BLaER1 treated with 17β-estradiol and CSF1 and Interleukin-3, amounts not matched to agents 10 nM and 100 nM (cell line): ENCODE results near the gene ATP6V1B1.
A peak's percentile ranks its signal among the peaks of the same experiment; 100 is the strongest.

ENCODE experiments used
- H3K27ac ChIP-seq, 11 experiments: shearing (Covaris generic); formaldehyde crosslinking; 2 replicates each; pipeline ENCODE4 v1.8.1; 2022
- H3K27me3 ChIP-seq, 11 experiments: shearing (Covaris generic); formaldehyde crosslinking; 2 replicates each; pipeline ENCODE4 v1.8.1; 2022
- H3K36me3 ChIP-seq, 11 experiments: shearing (Covaris generic); formaldehyde crosslinking; 2 replicates each; pipeline ENCODE4 v1.8.1; 2022
- H3K4me1 ChIP-seq, 10 experiments: shearing (Covaris generic); formaldehyde crosslinking; 2 replicates each; pipeline ENCODE4 v1.8.1; 2022
- H3K4me2 ChIP-seq, 11 experiments: shearing (Covaris generic); formaldehyde crosslinking; 2 replicates each; pipeline ENCODE4 v1.8.1; 2022
- H3K4me3 ChIP-seq, 10 experiments: shearing (Covaris generic); formaldehyde crosslinking; 2 replicates each; pipeline ENCODE4 v1.8.1; 2022
- H3K9ac ChIP-seq, 11 experiments: shearing (Covaris generic); formaldehyde crosslinking; 2 replicates each; pipeline ENCODE4 v1.8.1; 2022
- H3K9me3 ChIP-seq, 11 experiments: shearing (Covaris generic); formaldehyde crosslinking; replicated peaks in 1 of 11; 2 replicates each; pipeline ENCODE4 v1.8.1; 2022
- H4K20me1 ChIP-seq, 11 experiments: shearing (Covaris generic); formaldehyde crosslinking; 2 replicates each; pipeline ENCODE4 v1.8.1; 2022
- Cebpa-rat ChIP-seq, 11 experiments: shearing (Covaris generic); IDR thresholded peaks; 2 replicates each; pipeline ENCODE4 v1.8.1; 2022

Gene ATP6V1B1

GRCh38 chr2:70984576-70985282 lies 49.0 kb downstream of the ATP6V1B1 start:
- Histone ChIP-seq H3K27me3 (peaks cover 0 to 4% (median 2%) of the 10 kb centered on the region in 11 experiments; a peak in 16 of 22 replicates), H3K9me3 (no peaks in the 10 kb centered on the region), H3K4me3 (no peak overlapping the region), H3K9ac (no peak overlapping the region), H3K4me1 (peaks cover 11 to 23% (median 17%) of the 10 kb centered on the region in 10 experiments), H3K4me2 (no peak overlapping the region), H3K36me3 (peaks cover 45 to 70% (median 54%) of the 10 kb centered on the region in 11 experiments), H3K27ac (no peak overlapping the region), H4K20me1 (peaks cover 28 to 96% (median 66%) of the 10 kb centered on the region in 11 experiments; a peak in 18 of 22 replicates)
- TF ChIP-seq Cebpa-rat (IDR thresholded peaks at IDR 0.05), result no peak

- no peak for TF ChIP-seq Cebpa-rat (IDR thresholded peaks at IDR 0.05)
- Histone ChIP-seq H3K9ac (no peak overlapping the region), H3K9me3 (no peaks in the 10 kb centered on the region), H3K27ac (no peak overlapping the region), H4K20me1 (peaks cover 33 to 96% (median 69%) of the 10 kb centered on the region in 11 experiments; a peak in 19 of 22 replicates), H3K27me3 (no peaks in the 10 kb centered on the region), H3K4me1 (peaks cover 11 to 23% (median 17%) of the 10 kb centered on the region in 10 experiments), H3K4me3 (no peak overlapping the region), H3K36me3 (peaks cover 51 to 75% (median 60%) of the 10 kb centered on the region in 11 experiments), H3K4me2 (peak overlapping the region in 10 of 11 experiments; percentile 19 to 68 (median 48); a peak in 17 of 22 replicates)
These were observed 49.6 kb downstream of the ATP6V1B1 start for GRCh38 chr2:70985283-70985688.

- H3K27me3 ChIP-seq, result no peaks in the 10 kb centered on the region
- peak overlapping the region in 10 of 11 experiments; percentile 19 to 68 (median 48); a peak in 11 of 22 replicates for H3K4me2 ChIP-seq
- no peak overlapping the region for H3K27ac ChIP-seq
- TF ChIP-seq Cebpa-rat (IDR thresholded peaks at IDR 0.05), result no peak
- H3K4me1 ChIP-seq, result peaks cover 11 to 23% (median 17%) of the 10 kb centered on the region in 10 experiments
- H3K9me3 ChIP-seq, result no peaks in the 10 kb centered on the region
- peaks cover 58 to 82% (median 66%) of the 10 kb centered on the region in 11 experiments for H3K36me3 ChIP-seq
- no peak overlapping the region for H3K4me3 ChIP-seq
- H3K9ac ChIP-seq, result no peak overlapping the region
- H4K20me1 ChIP-seq, result peaks cover 40 to 97% (median 75%) of the 10 kb centered on the region in 11 experiments; a peak in 20 of 22 replicates
These were observed 50.3 kb downstream of the ATP6V1B1 start for GRCh38 chr2:70985956-70986355.

GRCh38 chr2:70986499-70987189 lies 50.9 kb downstream of the ATP6V1B1 start:
- no peak for TF ChIP-seq Cebpa-rat (IDR thresholded peaks at IDR 0.05)
- Histone ChIP-seq H3K36me3 (peaks cover 64 to 89% (median 73%) of the 10 kb centered on the region in 11 experiments), H3K9ac (no peak overlapping the region)

GRCh38 chr2:70987386-70987785 lies 51.7 kb downstream of the ATP6V1B1 start:
- peaks cover 50 to 97% (median 85%) of the 10 kb centered on the region in 11 experiments; a peak in 21 of 22 replicates for H4K20me1 ChIP-seq
- H3K27ac ChIP-seq, result no peak overlapping the region
- no peaks in the 10 kb centered on the region for H3K27me3 ChIP-seq
- no peak for TF ChIP-seq Cebpa-rat (IDR thresholded peaks at IDR 0.05)
- no peaks in the 10 kb centered on the region for H3K9me3 ChIP-seq
- H3K4me1 ChIP-seq, result peaks cover 11 to 30% (median 18%) of the 10 kb centered on the region in 10 experiments
- H3K36me3 ChIP-seq, result peaks cover 70 to 94% (median 80%) of the 10 kb centered on the region in 11 experiments
- H3K4me3 ChIP-seq, result no peak overlapping the region
- H3K9ac ChIP-seq, result no peak overlapping the region
- H3K4me2 ChIP-seq, result no peak overlapping the region

More at GRCh38 chr2:70986499-70987189, 50.9 kb downstream of the ATP6V1B1 start:
- peaks cover 11 to 23% (median 17%) of the 10 kb centered on the region in 10 experiments for H3K4me1 ChIP-seq
- no peaks in the 10 kb centered on the region for H3K9me3 ChIP-seq
- peaks cover 46 to 97% (median 78%) of the 10 kb centered on the region in 11 experiments; a peak in 21 of 22 replicates for H4K20me1 ChIP-seq
- H3K4me3 ChIP-seq, result no peak overlapping the region
- H3K27me3 ChIP-seq, result no peaks in the 10 kb centered on the region
- H3K27ac ChIP-seq, result no peak overlapping the region
- peak overlapping the region in 3 of 11 experiments; percentile 50 to 56 (median 53); a peak in 3 of 22 replicates for H3K4me2 ChIP-seq

GRCh38 chr2:70988151-70988550 lies 52.5 kb downstream of the ATP6V1B1 start:
- H3K36me3 ChIP-seq, result peaks cover 70 to 95% (median 85%) of the 10 kb centered on the region in 11 experiments
- peaks cover 15 to 38% (median 24%) of the 10 kb centered on the region in 10 experiments for H3K4me1 ChIP-seq
- no peak overlapping the region for H3K27ac ChIP-seq
- no peak overlapping the region for H3K9ac ChIP-seq
- H3K27me3 ChIP-seq, result no peaks in the 10 kb centered on the region
- H3K9me3 ChIP-seq, result no peaks in the 10 kb centered on the region
- no peak for TF ChIP-seq Cebpa-rat (IDR thresholded peaks at IDR 0.05)
- H3K4me3 ChIP-seq, result no peak overlapping the region
- H4K20me1 ChIP-seq, result peaks cover 56 to 97% (median 91%) of the 10 kb centered on the region in 11 experiments; a peak in 21 of 22 replicates
- H3K4me2 ChIP-seq, result no peak overlapping the region

- Histone ChIP-seq H3K9me3 (no peaks in the 10 kb centered on the region), H3K4me2 (no peak overlapping the region), H3K9ac (peak overlapping the region in 1 of 11 experiments; percentile 33; a peak in 2 of 22 replicates), H3K36me3 (peaks cover 68 to 92% (median 80%) of the 10 kb centered on the region in 11 experiments), H3K4me3 (no peak overlapping the region), H3K27me3 (no peaks in the 10 kb centered on the region), H4K20me1 (peaks cover 61 to 99% (median 91%) of the 10 kb centered on the region in 11 experiments; a peak in 21 of 22 replicates), H3K4me1 (peaks cover 23 to 46% (median 32%) of the 10 kb centered on the region in 10 experiments), H3K27ac (no peak overlapping the region)
- TF ChIP-seq Cebpa-rat (IDR thresholded peaks at IDR 0.05), result no peak
These were observed 53.3 kb downstream of the ATP6V1B1 start for GRCh38 chr2:70988726-70989648.

- no peak for TF ChIP-seq Cebpa-rat (IDR thresholded peaks at IDR 0.05)
- Histone ChIP-seq H4K20me1 (peaks cover 58 to 92% (median 84%) of the 10 kb centered on the region in 11 experiments; a peak in 21 of 22 replicates), H3K4me1 (peaks cover 22 to 45% (median 32%) of the 10 kb centered on the region in 10 experiments), H3K27me3 (no peaks in the 10 kb centered on the region), H3K4me3 (no peak overlapping the region), H3K27ac (no peak overlapping the region), H3K36me3 (peaks cover 63 to 81% (median 74%) of the 10 kb centered on the region in 11 experiments), H3K9me3 (no peaks in the 10 kb centered on the region), H3K9ac (0 out of 22 replicates have a peak overlapping the region, but pooled peaks of 3 of the 11 experiments have one; percentile 3 to 14 (median 11)), H3K4me2 (no peak overlapping the region)
These were observed 54.5 kb downstream of the ATP6V1B1 start for GRCh38 chr2:70990216-70990615.
